Measurements from ENCODE around the gene ECD.

ECD gene

DNA sequence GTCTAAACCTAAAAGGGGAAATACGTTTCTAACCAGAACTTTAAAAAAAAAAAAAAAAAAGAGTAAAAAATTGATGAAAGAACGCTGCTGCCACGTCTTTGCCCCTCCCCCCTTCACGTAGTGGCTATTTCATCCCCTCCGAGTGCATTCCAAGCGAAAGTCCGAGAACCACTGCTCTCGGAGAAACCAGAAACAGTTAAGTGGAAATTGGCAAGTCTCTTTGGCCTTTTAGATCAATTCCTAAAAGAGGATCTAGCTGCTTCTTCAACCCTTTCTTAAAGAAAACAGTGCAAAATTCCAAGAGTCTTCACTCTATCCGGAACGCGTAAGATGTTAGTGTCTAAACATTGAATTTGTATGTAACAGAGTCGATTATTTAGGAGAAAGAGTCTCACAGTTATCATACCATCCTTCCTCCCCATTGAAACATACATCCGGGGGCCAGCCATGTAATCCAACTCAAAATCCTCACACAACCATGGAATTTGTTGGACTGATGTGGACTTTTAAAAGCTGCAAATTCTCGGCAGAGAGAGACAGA, 72.3 kb downstream of the ECD start:
- TF ChIP-seq, protein P1, sequence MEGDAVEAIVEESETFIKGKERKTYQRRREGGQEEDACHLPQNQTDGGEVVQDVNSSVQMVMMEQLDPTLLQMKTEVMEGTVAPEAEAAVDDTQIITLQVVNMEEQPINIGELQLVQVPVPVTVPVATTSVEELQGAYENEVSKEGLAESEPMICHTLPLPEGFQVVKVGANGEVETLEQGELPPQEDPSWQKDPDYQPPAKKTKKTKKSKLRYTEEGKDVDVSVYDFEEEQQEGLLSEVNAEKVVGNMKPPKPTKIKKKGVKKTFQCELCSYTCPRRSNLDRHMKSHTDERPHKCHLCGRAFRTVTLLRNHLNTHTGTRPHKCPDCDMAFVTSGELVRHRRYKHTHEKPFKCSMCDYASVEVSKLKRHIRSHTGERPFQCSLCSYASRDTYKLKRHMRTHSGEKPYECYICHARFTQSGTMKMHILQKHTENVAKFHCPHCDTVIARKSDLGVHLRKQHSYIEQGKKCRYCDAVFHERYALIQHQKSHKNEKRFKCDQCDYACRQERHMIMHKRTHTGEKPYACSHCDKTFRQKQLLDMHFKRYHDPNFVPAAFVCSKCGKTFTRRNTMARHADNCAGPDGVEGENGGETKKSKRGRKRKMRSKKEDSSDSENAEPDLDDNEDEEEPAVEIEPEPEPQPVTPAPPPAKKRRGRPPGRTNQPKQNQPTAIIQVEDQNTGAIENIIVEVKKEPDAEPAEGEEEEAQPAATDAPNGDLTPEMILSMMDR (IDR thresholded peaks at IDR 0.05; ENCODE audit: low read depth, low read length, missing control alignments): no peak
- peak overlapping the region; percentile 97 for H3K4me3 ChIP-seq (ENCODE audit: low read depth, low read length)
- in situ Hi-C loops (cut with HindIII; ENCODE audit: low pct_ligation_motif_present, low sequenced_read_pairs): no loop called here
- no peaks in the 10 kb centered on the region for H3K36me3 ChIP-seq (replicated peaks)
- peak; percentile 84 for DNase-seq
- H3K27me3 ChIP-seq (replicated peaks): no peaks in the 10 kb centered on the region
- H3K27ac ChIP-seq: peak overlapping the region; percentile 84

- TF ChIP-seq, protein P1 (IDR thresholded peaks at IDR 0.05; ENCODE audit: low read depth, low read length, missing control alignments): no peak
- Histone ChIP-seq H3K27ac (peak overlapping the region; percentile 84), H3K27me3 (replicated peaks) (no peaks in the 10 kb centered on the region), H3K4me3 (ENCODE audit: low read depth, low read length) (peak overlapping the region; percentile 97), H3K36me3 (replicated peaks) (no peaks in the 10 kb centered on the region)
- in situ Hi-C loops (cut with HindIII; ENCODE audit: low pct_ligation_motif_present, low sequenced_read_pairs): no loop called here
- DNase-seq: no peak
Measured at GRCh38 chr10:73094986-73095480, 72.8 kb downstream of the ECD start.

DNA sequence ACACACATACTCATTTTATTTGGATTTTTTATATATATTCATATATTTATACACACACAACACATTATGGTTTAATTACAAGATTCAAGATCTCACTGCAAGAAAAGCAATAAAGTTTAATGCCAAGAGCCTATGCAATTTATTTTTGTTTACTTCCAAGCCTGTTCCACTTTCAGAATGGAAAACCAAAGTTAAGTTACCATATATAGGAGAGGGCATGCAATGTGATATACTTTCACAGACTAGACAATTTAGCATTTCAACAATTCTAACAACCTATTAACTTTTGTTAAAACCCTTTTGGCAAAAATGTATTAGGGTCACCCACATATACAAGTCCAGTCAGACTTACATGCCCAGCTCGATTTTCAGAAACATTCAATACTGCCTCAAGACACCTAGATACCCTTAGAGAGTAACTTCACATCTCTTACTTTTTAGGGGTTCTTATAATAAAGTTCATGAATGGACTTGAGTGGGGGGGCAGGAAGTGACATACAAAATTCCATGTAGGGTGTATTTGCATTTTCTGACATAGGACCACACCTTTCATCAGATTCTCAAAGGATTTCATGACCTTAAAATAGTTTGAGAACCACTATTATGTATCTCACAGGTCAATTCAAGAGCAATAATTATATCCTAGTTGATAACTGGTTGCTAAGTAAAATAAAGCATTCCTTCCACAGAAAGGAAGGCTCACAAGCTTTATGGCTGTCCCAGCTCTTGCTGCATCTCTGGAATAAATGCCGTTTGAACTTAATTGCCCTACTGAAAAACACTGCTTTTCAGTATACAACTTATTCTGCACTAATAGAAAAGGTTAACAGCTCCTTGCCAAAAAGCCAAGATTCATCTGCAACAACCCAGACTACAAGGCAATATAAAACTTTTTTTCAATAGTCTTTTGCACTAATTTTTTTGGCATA, 73.6 kb downstream of the ECD start:
- TF ChIP-seq, protein P1 (IDR thresholded peaks at IDR 0.05; ENCODE audit: low read depth, low read length, missing control alignments): no peak
- Histone ChIP-seq H3K27me3 (replicated peaks) (no peaks in the 10 kb centered on the region), H3K4me3 (ENCODE audit: low read depth, low read length) (peak overlapping the region; percentile 97), H3K36me3 (replicated peaks) (peaks cover 3% of the 10 kb centered on the region), H3K27ac (peak overlapping the region; percentile 84)
- no peak for DNase-seq
- in situ Hi-C loops (cut with HindIII; ENCODE audit: low pct_ligation_motif_present, low sequenced_read_pairs): no loop called here

DNA sequence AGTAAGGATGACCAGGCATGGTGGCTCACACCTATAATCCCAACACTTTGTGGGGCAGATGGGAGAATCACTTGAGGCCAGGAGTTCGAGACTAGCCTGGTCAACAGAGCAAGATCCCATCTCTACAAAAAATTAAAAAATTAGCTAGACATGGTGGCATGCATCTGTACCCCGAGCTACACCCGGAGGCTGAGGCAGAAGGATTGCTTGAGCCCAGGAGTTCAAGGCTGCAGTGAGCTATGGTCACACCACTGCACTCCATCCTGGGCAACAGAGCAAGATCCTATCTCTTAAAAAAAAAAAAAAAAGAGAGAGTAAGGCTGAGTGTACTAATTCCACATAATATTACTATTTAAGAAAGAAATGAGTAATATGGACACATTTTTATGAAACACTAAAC, 75.0 kb downstream of the ECD start:
- DNase-seq: no peak
- TF ChIP-seq, protein P1 (IDR thresholded peaks at IDR 0.05; ENCODE audit: low read depth, low read length, missing control alignments): no peak
- Histone ChIP-seq H3K27me3 (replicated peaks) (no peaks in the 10 kb centered on the region), H3K36me3 (replicated peaks) (peaks cover 3% of the 10 kb centered on the region), H3K27ac (no peak overlapping the region), H3K4me3 (ENCODE audit: low read depth, low read length) (no peak overlapping the region)
- in situ Hi-C loops (cut with HindIII; ENCODE audit: low pct_ligation_motif_present, low sequenced_read_pairs): no loop called here

GRCh38 chr10:73088304-73088703, 79.5 kb downstream of the ECD start:
- Histone ChIP-seq H3K4me3 (ENCODE audit: low read depth, low read length) (no peak overlapping the region), H3K27ac (no peak overlapping the region), H3K36me3 (replicated peaks) (peaks cover 3% of the 10 kb centered on the region), H3K27me3 (replicated peaks) (no peaks in the 10 kb centered on the region)
- in situ Hi-C loops (cut with HindIII; ENCODE audit: low pct_ligation_motif_present, low sequenced_read_pairs): no loop called here
- TF ChIP-seq, protein P1 (IDR thresholded peaks at IDR 0.05; ENCODE audit: low read depth, low read length, missing control alignments): no peak
- DNase-seq: no peak
